GM18517 (cell line): ENCODE measurements around the gene XXYLT1.

Source experiments
- ATAC-seq: cut with Tn5 transposase; IDR thresholded peaks from one replicate; pipeline ENCODE4 v1.9.1; 2021; ENCODE audit warnings: mild to moderate bottlenecking, moderate library complexity; ENCODE audit not compliant: unreplicated experiment

XXYLT1 gene

DNA sequence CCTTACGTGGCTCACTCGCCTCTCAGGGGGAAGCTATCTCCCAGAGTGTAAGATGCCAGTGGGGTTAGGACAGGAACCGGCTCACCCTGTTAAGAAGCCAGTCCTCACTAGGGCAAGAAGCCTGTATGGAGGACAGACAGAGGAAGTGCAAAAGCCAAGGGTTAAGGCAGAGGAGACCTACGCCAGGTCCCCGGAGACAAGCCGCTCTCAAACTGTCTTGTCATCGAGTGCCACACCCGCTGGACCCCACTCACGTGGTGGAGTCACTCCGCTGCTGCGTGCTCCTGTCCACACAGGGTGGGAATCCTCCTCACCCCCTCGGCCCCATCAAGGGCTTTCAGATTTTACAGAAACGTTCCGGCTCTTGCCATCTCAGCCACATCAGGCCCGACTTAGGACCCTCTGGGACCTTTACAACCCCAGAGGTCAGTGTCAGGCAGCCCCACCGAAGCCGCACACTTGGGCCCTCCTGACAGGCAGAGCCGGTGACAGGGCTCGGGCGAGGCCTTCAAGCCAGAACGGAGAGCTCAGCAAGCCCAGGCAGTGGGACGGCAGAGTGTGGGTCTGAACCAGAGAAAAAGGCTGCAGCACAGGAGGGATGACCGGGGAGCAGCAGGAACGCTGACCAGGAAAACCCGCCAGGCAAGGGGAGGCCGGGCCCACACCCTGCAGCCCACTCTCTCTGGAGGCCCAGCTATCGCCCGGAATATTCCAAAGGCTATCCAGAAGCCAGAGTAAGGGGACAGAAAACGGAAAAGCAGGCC, 61.7 kb downstream of the XXYLT1 start:
- ATAC-seq: no peak

- no peak for ATAC-seq
These were observed 62.3 kb downstream of the XXYLT1 start for GRCh38 chr3:195208631-195209030.

GRCh38 chr3:195208183-195208582, 62.8 kb downstream of the XXYLT1 start:
- ATAC-seq: peak; percentile 90

DNA sequence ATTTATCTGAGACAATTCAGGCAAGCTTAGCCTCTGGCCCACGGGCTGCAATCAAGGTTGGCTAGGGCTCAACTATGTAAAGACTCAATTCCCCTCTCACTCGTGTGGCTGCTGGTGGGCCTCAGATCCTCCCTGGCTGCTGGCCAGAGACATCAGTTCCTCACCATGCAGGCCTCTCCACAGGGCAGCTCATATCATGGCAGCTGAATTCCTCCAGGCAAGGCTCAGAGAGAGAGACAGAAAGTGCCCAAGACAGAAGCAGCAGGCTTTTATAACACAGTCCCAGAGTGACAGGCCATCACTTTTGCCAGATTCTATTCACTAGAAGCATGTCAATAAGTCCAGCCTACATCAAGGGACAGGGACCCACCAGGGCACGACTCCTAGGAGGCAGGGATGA, 63.2 kb downstream of the XXYLT1 start:
- no peak for ATAC-seq

GRCh38 chr3:195207056-195207455, 63.9 kb downstream of the XXYLT1 start:
- no peak for ATAC-seq

DNA sequence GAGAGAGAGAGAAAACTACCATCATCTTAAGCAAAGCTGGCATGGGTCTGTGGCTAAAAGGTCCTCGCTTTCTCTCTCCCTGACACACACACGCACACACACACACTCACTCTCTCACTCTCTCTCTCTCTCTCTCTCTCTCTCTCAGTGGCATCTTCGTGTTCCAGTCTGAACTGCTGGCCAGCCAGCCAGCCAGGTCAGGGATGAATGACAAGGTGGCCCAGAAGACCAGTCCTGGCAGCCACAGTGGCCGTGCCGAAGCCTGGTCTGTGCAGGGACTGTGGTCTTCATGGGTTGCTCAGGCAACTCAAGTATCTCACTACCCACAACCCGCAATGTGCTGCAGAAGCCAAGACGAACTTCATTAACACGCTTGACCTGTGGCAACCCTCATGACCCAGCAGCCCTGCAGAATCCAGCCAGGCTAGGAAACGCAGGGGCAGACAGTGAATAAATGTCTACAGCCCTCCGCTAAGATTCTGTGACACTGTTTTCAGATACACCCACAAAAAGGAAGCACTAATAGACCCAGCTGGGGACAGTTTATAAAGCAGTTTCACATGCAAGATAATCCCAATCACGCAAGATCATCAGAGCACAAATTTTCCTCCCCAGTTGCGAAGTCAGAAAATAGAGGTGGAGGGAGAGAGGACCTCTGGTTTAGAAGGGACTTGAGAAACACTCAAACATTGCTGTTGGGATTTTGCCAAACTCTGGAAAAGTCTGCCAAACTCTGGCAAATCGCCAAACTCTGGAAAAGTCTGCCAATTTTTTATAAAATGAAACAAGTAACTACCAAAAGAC, 66.4 kb downstream of the XXYLT1 start:
- no peak for ATAC-seq

- ATAC-seq: no peak
These were observed 67.4 kb downstream of the XXYLT1 start for GRCh38 chr3:195203606-195204005.

DNA sequence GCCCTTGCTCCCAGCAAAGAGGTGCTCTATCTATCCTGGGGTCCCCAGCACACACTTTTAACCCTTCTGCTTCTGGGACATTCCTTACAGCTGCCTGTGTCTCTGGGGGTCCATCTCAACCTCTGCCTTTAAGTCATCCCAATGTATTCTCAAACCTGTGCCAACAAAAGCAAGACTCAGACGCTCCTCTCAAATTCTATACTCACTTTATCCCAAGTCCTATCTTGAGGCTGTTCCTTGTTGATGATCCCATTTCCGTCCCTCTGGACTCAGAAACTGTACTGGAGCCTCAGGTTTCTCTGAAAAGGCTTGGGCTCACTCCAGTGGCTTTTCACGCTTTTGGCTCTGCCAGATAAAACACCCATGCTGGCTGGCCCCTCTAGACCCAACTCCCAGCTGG, 69.7 kb downstream of the XXYLT1 start:
- no peak for ATAC-seq

- ATAC-seq: no peak
These were observed 70.7 kb downstream of the XXYLT1 start for GRCh38 chr3:195200010-195200822.

DNA sequence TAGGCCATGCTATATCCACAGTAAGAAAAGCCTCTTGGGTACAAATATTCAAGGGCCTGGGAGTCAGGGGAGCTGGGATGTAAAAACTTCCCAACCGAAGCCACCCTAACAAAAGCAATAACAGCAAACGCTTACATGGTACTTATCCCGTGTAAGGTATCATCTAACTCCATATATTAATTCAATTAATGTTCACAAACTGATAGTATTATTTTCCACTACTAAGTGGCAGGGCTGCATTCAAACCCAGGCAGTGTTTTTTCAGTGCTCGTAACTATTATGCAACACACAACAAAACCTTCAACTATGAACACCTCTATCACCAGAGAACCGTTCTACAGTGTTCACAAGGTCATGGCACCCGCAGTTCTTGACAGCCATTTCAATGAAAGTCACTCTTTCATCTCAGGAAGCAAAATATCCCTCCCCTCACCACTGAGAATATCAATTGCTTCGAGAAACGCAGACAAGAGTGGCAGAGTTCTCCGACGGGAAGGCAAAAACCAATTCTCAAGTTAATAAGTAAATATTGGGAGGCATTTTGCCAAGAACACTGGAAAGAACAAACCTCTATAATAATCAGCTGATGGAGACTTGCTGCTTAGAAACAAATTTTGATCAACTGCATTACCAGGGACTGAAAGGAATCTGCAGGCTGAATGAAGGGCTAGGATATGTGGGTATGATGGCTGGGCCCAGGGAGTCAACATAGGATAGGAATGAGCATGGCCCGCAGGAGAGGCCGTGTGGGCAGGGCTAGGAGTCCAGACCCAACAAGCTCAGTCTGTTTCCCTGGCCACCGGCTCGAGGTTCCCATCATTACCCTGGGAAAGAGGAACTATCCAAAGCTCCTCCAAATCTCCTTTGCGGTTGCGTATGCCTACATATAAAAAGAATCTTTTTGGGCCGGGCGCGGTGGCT, 72.3 kb downstream of the XXYLT1 start:
- no peak for ATAC-seq

DNA sequence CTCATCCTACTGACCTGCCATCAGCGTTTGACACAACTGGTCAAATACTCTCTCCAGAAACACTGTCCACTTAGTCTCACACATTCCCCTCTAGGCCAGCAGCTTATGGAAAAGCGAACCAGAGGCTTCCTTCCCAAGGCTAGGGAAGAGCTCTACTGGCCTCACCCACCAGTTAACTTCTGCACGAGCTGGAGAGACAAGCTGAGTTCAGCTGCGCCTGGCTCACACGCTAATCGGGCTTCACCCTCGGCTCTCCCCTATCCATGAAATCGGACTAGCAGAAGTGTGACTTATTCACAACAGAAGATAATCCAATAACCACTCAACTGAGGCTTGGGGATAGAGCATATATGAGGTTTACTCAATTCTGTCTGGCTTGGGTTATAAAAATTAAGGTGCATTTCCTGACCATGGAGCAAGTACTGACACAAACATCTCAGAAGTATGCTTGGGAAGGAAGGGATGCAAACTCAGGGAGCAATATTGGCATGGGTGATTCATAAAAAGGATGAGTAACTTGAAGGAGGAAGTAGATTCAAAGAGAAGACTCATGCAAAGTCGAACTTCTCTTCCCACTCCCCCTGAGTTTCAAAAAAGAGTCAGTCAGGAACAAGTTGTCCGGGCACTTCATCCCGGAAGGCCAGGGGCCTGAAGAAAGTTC, 73.1 kb downstream of the XXYLT1 start:
- no peak for ATAC-seq

GRCh38 chr3:195196266-195196665, 74.7 kb downstream of the XXYLT1 start:
- no peak for ATAC-seq

GRCh38 chr3:195195321-195196209, 75.4 kb downstream of the XXYLT1 start:
- ATAC-seq: no peak

- ATAC-seq: no peak
These were observed 76.3 kb downstream of the XXYLT1 start for GRCh38 chr3:195194559-195195206.

DNA sequence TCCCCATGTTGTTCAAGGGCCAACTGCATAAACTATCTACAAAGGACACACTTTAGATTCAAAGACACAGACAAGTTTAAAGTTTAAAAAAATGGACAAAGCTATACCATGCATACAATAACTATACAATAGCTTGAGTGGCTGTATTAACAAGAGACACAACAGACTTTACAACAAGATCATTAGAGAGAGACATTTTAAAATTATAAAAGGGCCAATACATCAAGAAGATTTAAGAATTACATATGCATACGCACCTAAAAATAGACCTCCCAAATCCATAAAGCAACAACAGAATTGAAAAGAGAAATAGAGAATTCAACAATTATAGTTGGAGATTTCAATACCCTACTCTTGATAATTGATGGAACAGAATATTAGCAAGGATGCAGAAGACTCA, 79.4 kb downstream of the XXYLT1 start:
- no peak for ATAC-seq

DNA sequence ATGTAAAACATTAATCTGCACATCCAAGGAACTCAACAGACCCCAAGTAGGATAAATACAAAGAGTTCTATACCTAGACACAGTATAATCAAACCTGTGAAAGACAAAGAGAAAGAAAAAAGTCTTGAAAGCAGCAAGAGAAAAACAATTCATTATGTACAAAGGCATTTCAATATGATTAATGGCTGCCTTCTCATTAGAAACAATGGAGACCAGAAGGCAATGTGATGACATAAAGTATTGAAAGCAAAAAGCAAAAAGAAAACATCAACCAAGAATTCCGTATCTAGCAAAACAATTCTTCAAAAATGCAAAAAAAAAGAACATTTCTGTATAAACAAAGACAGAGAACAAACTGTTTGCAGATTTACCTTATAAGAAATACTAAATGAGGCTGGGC, 81.1 kb downstream of the XXYLT1 start:
- ATAC-seq: no peak

DNA sequence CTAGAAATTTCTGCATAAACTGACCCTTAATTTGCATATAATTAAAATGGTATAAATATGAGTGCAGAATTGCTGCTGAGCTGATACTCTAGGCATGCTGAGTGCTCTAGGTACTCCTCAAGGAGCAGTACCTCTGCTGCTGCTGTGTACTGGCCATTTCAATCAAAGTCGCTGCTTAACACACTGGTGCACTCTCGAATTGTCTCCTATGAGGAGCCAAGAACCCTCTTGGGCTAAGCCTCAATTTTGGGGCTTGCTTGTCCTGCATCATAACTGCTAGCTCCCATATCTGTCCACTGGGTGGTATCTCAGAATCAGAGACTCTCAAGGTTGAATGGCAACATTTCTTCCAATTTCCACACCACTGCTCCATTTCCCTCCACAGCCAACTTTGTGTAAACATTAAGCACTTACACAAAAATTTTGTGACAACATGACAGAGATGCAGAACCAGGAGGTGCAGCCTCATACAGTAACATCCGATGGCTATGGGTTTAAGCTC, 82.5 kb downstream of the XXYLT1 start:
- no peak for ATAC-seq
